ENCODE results near the gene SLC38A11. TPM values are rescaled to one million over a fixed set of nuclear protein-coding genes. Genes with fewer than 3 reads are reported as not detected.

Gene SLC38A11
- total and polyA plus RNA-seq, 2 of the 13 experiments (the other 11 are each of a cell fraction or from before 2014, with no cell fraction given), result 14.0 to 14.3 TPM

- TF ChIP-seq MTERF4 (CRISPR knock-in tag; IDR thresholded peaks at IDR 0.05) (no peak), EEA1 (CRISPR knock-in tag; IDR thresholded peaks at IDR 0.05; ENCODE audit: borderline replicate concordance) (no peak), ZNF740 (CRISPR knock-in tag; IDR thresholded peaks at IDR 0.05) (no peak), CEBPB (IDR thresholded peaks at IDR 0.05; ENCODE audit: borderline replicate concordance, low read depth, low read length) (peak; percentile 85; the same call in 1 of the 2 replicates), RBAK (CRISPR knock-in tag; IDR thresholded peaks at IDR 0.05) (no peak), FOXA3 (CRISPR knock-in tag; IDR thresholded peaks at IDR 0.05) (peak; percentile 74), HMGXB4 (CRISPR knock-in tag; IDR thresholded peaks at IDR 0.05; ENCODE audit: borderline replicate concordance in 1 of 2, low read depth in 1 of 2) (peak in 1 of 2 experiments; percentile 43; a peak in 1 of 4 replicates), ZNF749 (CRISPR knock-in tag; IDR thresholded peaks at IDR 0.05; ENCODE audit: borderline replicate concordance) (no peak), ZNF607 (CRISPR knock-in tag; IDR thresholded peaks at IDR 0.05; ENCODE audit: borderline replicate concordance) (no peak), MED13 (CRISPR knock-in tag; IDR thresholded peaks at IDR 0.05) (peak; percentile 81), ELF3 (CRISPR knock-in tag; IDR thresholded peaks at IDR 0.05) (peak; percentile 76), ZNF619 (CRISPR knock-in tag; IDR thresholded peaks at IDR 0.05) (no peak), AKAP8 (CRISPR knock-in tag; IDR thresholded peaks at IDR 0.05) (no peak), ARNT2 (CRISPR knock-in tag; IDR thresholded peaks at IDR 0.05; ENCODE audit: low read depth) (no peak), ZNF710 (CRISPR knock-in tag; IDR thresholded peaks at IDR 0.05; ENCODE audit: borderline replicate concordance) (peak; percentile 71; the same call in 1 of the 2 replicates), ZFP36L2 (CRISPR knock-in tag; IDR thresholded peaks at IDR 0.05) (no peak), FOXC1 (CRISPR knock-in tag; IDR thresholded peaks at IDR 0.05; ENCODE audit: borderline replicate concordance) (0 out of 2 replicates have a peak, but pooled peaks have one; percentile 26)
Observed at GRCh38 chr2:164875334-164876205, 79.8 kb downstream of the SLC38A11 start (continued).

Data from HepG2 (cell line).